BE2C (cell line): ENCODE results near the gene ARHGEF37.

Experiments
- DNase-seq: peaks from one replicate; pipeline ENCODE4 v3.0.0-alpha.2; 2020
- H3K27me3 ChIP-seq: fragments of 250-450 bp; sonication (Bioruptor Pico); 2 replicates; pipeline ENCODE4 v1.5.1; 2020; ENCODE audit warnings: mild to moderate bottlenecking
- H3K36me3 ChIP-seq: fragments of 250-450 bp; sonication (Bioruptor Pico); 2 replicates; pipeline ENCODE4 v1.5.1; 2020; ENCODE audit warnings: mild to moderate bottlenecking
- H3K4me1 ChIP-seq: fragments of 250-450 bp; sonication (Bioruptor Pico); 2 replicates; pipeline ENCODE4 v1.5.1; 2020
- H3K4me3 ChIP-seq: 2 replicates; pipeline ENCODE4 v1.5.1; 2011; ENCODE audit warnings: low read depth, low read length
- H3K9me3 ChIP-seq: fragments of 250-450 bp; sonication (Bioruptor Pico); 2 replicates; pipeline ENCODE4 v1.5.1; 2020
- CTCF ChIP-seq: IDR thresholded peaks from 2 replicates; pipeline ENCODE4 v1.5.1; 2012; ENCODE audit warnings: mild to moderate bottlenecking, low read depth, low read length

The ARHGEF37 gene

DNA sequence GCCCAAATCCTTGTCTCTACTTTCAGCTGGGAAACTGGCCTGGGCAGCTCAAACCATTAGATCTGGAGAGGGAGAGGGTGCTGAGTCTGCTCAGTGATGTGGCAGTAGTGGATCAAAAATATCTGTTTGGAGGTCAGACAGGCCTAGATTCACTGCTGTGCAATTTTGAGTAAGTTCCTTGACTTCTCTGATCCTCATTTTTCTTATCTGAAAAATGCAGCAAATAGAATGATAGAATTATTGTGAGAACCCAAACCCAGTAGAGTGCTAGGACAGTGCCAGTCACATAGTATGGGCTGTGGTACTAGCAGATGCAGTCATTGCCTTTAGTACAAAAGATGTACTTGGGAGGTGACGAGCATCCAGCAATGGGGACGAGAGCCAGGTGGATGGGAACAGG lies 50.2 kb downstream of the ARHGEF37 start:
- no peak for DNase-seq
- Histone ChIP-seq H3K36me3 (no peaks in the 10 kb centered on the region), H3K4me1 (peaks cover 6% of the 10 kb centered on the region; the same call in 1 of the 2 replicates), H3K4me3 (no peak overlapping the region), H3K9me3 (no peaks in the 10 kb centered on the region), H3K27me3 (no peaks in the 10 kb centered on the region)
- TF ChIP-seq CTCF = no peak

GRCh38 chr5:149632311-149633251 lies 51.3 kb downstream of the ARHGEF37 start:
- DNase-seq = no peak
- no peaks in the 10 kb centered on the region for H3K36me3 ChIP-seq
- no peaks in the 10 kb centered on the region for H3K27me3 ChIP-seq
- peaks cover 6% of the 10 kb centered on the region; the same call in 1 of the 2 replicates for H3K4me1 ChIP-seq
- no peaks in the 10 kb centered on the region for H3K9me3 ChIP-seq
- no peak overlapping the region for H3K4me3 ChIP-seq
- no peak for TF ChIP-seq CTCF

DNA sequence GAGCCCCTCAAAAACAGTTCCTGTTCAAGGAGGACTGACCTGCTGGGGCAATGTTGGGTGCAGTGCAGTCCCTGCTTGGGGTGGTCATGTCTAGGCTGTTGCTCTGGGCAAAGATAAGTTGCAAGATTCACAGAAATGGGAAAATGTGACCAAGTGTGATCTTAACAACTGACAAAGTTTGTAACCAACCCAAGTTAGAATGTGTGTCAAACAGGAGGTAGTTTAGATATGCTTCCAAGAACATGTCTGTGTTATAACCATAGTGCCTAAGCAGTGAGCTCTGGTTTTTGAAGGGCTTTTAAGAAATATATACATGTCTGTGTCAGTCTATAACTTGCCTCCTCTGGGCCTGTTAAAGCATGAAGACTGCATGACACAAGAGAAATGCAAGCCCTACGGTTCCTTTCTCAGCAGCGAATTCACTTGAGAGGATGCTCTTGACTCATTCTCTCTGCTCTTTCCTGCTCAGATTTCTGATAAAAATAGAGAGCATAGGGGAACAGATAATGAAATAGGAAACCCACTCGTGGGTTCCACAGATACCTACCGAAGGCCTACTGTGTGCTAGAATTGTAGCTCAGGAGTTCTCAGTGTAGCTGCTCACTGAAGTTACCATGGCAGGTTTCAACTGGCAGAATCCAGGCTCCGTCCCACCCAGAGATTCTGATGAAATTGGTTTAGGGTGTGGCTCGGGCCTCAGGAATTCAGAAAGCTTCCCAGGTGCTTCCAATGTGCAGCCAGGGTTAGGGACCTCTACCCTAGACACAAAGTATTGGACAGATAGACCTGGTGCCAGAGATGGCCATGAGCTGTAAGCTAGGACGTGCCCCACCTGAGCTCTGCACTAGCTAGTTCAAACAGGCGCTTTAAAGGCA lies 52.4 kb downstream of the ARHGEF37 start:
- no peak for TF ChIP-seq CTCF
- no peak overlapping the region for H3K4me3 ChIP-seq
- no peak for DNase-seq
- H3K36me3 ChIP-seq = no peaks in the 10 kb centered on the region
- no peaks in the 10 kb centered on the region for H3K9me3 ChIP-seq
- no peaks in the 10 kb centered on the region for H3K27me3 ChIP-seq
- H3K4me1 ChIP-seq = no peaks in the 10 kb centered on the region

DNA sequence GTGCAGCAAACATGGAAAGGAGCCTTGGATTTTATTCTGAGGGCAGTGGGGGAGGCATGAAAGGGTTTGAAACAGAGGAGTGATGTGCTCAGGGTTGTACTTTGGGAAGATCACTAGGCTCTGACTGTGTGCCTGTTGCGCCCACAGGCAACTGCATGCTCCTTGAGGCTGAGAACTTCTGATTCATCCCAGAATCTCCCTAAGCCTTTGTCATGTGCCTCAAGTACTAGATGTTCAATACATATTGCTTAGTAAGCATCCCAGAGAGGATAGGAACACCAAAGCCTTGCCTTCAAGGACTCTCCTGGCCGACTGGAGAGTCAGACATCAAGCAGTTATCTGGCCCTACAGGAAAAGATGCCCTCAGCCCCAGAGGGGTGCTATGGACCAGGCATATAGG lies 54.1 kb downstream of the ARHGEF37 start:
- H3K9me3 ChIP-seq = no peaks in the 10 kb centered on the region
- DNase-seq = no peak
- H3K27me3 ChIP-seq = no peaks in the 10 kb centered on the region
- H3K4me1 ChIP-seq = no peaks in the 10 kb centered on the region
- H3K4me3 ChIP-seq = no peak overlapping the region
- no peaks in the 10 kb centered on the region for H3K36me3 ChIP-seq
- TF ChIP-seq CTCF = no peak

- Histone ChIP-seq H3K36me3 (no peaks in the 10 kb centered on the region), H3K4me3 (no peak overlapping the region), H3K27me3 (no peaks in the 10 kb centered on the region), H3K9me3 (no peaks in the 10 kb centered on the region), H3K4me1 (no peaks in the 10 kb centered on the region)
- no peak for TF ChIP-seq CTCF
- DNase-seq = no peak
Measured at GRCh38 chr5:149636191-149636860, 55.0 kb downstream of the ARHGEF37 start.
